ENCODE results near the gene RPN1. TPM values are rescaled to one million over a fixed set of nuclear protein-coding genes. Genes with fewer than 3 reads are reported as not detected.

Gene RPN1
- 121 TPM for total RNA-seq (ENCODE audit: unreplicated experiment)
- long read RNA-seq, transcript RPN1-201 (10 exons, 2,314 nt): major isoform, 69 of 79 reads
- long read RNA-seq, partial matches to known transcripts: 5 of 79 reads
- long read RNA-seq, other reads (novel, unspliced or antisense): 4 of 79 reads

DNA sequence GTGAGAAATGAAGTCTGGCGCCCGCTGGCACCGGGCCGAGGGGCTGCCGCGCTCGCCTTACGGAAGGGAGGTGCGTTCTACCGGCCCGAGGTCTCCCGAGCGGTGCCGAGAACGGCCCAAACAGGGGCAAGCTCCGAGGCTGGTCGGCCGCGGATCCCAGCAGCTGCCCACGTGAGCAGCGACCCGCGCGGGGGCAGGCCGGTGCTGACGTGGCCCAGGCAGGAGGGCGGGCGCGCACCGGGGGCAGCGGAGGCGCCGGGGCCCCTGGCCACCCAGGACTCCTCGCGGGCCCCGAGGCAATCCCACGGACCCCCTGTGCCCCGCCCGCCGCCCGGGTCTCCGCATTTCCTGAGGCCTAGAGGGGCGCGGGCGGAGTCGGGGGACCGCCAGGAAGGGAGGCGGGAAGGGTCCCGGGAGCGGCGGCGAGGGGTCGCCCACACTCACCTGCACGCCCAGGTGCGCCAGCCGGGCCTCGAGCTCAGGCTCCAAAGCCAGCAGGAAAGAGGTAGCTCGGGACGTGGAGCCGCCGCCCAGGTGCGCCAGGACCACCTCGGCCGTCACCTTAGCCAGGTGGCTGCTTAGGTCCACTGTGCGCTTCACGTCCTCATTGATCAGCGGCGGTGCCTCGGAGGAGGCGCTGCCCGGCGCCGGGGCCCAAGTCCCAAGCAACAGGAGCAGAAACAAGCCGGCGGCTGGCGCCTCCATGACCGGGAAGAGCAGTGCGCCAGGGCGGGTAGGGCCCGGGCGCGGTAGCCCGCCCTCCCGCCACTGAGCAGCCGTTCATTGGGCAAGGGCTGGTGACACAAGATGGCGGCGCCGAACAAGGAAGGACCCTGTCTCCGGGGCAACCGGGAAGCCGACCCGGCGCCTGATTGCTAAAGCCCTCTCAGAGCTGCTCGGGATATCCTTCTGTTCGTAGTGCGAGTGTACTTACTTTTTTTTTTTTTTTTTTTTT, at the start of gene RPN1:
RPN1 (minus strand) TSS at position 723 of the 955 bp plus-strand sequence; CDS start at position 705, 18 bp downstream.
- DNase-seq: peak; percentile 96
- Mint-ChIP-seq H3K9me3 (ENCODE audit: unreplicated experiment) (no peaks in the 10 kb centered on the region), H3K27me3 (ENCODE audit: unreplicated experiment) (peaks cover 2% of the 10 kb centered on the region), H3K36me3 (ENCODE audit: unreplicated experiment) (no peaks in the 10 kb centered on the region), H3K4me1 (ENCODE audit: low read depth, unreplicated experiment) (peaks cover 4% of the 10 kb centered on the region), H3K27ac (ENCODE audit: unreplicated experiment) (peak within 1 kb of the TSS; percentile 64), H3K4me3 (ENCODE audit: unreplicated experiment) (peak within 1 kb of the TSS; percentile 86)
- TF ChIP-seq CTCF (IDR thresholded peaks at IDR 0.05; ENCODE audit: partially characterized antibody, unreplicated experiment): no peak

GRCh38 chr3:128698211-128699047, 47.8 kb upstream of the RPN1 start:
- H3K4me1 Mint-ChIP-seq (ENCODE audit: low read depth, unreplicated experiment): peaks cover 1% of the 10 kb centered on the region
- DNase-seq: peak; percentile 58
- H3K4me3 Mint-ChIP-seq (ENCODE audit: unreplicated experiment): peak overlapping the region; percentile 74
- no peaks in the 10 kb centered on the region for H3K9me3 Mint-ChIP-seq (ENCODE audit: unreplicated experiment)
- TF ChIP-seq CTCF (IDR thresholded peaks at IDR 0.05; ENCODE audit: partially characterized antibody, unreplicated experiment): no peak
- H3K27me3 Mint-ChIP-seq (ENCODE audit: unreplicated experiment): no peaks in the 10 kb centered on the region
- H3K27ac Mint-ChIP-seq (ENCODE audit: unreplicated experiment): peak overlapping the region; percentile 22
- H3K36me3 Mint-ChIP-seq (ENCODE audit: unreplicated experiment): no peaks in the 10 kb centered on the region

DNA sequence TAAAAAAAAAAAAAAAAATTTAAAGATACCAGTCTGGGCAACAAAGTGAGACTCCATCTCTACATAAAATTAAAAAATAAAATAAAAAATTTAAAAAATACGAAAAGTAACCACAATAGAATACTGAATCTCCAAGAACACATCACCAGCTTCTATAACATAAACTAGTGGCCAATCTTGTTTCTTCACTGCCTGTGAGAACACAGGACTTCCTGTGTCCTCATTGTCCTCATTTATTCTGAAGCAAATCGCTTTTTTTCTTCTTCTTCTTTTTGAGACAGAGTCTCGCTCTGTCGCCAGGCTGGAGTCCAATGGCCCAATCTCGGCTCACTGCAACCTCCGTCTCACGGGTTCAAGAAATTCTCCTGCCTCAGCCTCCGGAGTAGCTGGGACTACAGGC, 46.7 kb upstream of the RPN1 start:
- H3K27me3 Mint-ChIP-seq (ENCODE audit: unreplicated experiment): no peaks in the 10 kb centered on the region
- DNase-seq: no peak
- no peaks in the 10 kb centered on the region for H3K36me3 Mint-ChIP-seq (ENCODE audit: unreplicated experiment)
- H3K27ac Mint-ChIP-seq (ENCODE audit: unreplicated experiment): no peak overlapping the region
- TF ChIP-seq CTCF (IDR thresholded peaks at IDR 0.05; ENCODE audit: partially characterized antibody, unreplicated experiment): no peak
- no peak overlapping the region for H3K4me3 Mint-ChIP-seq (ENCODE audit: unreplicated experiment)
- no peaks in the 10 kb centered on the region for H3K9me3 Mint-ChIP-seq (ENCODE audit: unreplicated experiment)
- peaks cover 1% of the 10 kb centered on the region for H3K4me1 Mint-ChIP-seq (ENCODE audit: low read depth, unreplicated experiment)

DNA sequence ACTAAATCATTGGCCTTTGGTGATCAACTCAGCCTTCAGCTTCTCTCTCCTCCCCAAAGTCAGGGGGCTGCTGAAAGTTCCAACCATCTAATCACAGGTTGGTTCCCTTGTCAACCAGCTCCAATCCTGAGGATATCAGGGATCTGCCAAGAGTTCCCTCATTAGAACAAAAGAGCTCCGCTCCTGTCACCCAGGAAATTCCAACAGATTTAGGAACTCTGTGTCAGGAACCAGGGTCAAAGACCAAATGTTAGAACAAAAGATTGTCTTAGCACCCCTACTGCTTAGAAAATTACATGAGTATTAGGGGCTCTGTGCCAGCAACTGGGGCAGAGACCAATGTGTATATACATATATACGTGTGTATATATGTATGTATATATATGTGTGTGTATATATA, 43.1 kb upstream of the RPN1 start:
- Mint-ChIP-seq H3K4me1 (ENCODE audit: low read depth, unreplicated experiment) (no peaks in the 10 kb centered on the region), H3K4me3 (ENCODE audit: unreplicated experiment) (no peak overlapping the region), H3K36me3 (ENCODE audit: unreplicated experiment) (no peaks in the 10 kb centered on the region), H3K27me3 (ENCODE audit: unreplicated experiment) (no peaks in the 10 kb centered on the region), H3K9me3 (ENCODE audit: unreplicated experiment) (no peaks in the 10 kb centered on the region), H3K27ac (ENCODE audit: unreplicated experiment) (no peak overlapping the region)
- DNase-seq: no peak
- no peak for TF ChIP-seq CTCF (IDR thresholded peaks at IDR 0.05; ENCODE audit: partially characterized antibody, unreplicated experiment)
